HepG2 (cell line): ENCODE measurements around the gene MRPL58. TPM values are rescaled to one million over a fixed set of nuclear protein-coding genes. Genes with fewer than 3 reads are reported as not detected.

Experiments used
- ARNT2 ChIP-seq: sonication (generic); formaldehyde crosslinking; IDR thresholded peaks from 2 replicates; pipeline ENCODE4 v1.8.0; 2022; ENCODE audit warnings: mild to moderate bottlenecking, low read depth, missing genetic modification reagents, moderate library complexity
- ARNTL ChIP-seq: sonication (generic); formaldehyde crosslinking; IDR thresholded peaks from 2 replicates; pipeline ENCODE4 v1.4.0; 2020; ENCODE audit warnings: mild to moderate bottlenecking, missing genetic modification reagents
- BATF2 ChIP-seq: sonication (generic); formaldehyde crosslinking; IDR thresholded peaks from 2 replicates; pipeline ENCODE4 v1.8.0; 2022; ENCODE audit warnings: mild to moderate bottlenecking, missing genetic modification reagents, moderate library complexity
- FIP1L1 ChIP-seq: fragments of 200-400 bp; formaldehyde crosslinking; IDR thresholded peaks from 2 replicates; pipeline ENCODE4 v1.6.1; 2018; ENCODE audit warnings: low read depth, mild to moderate bottlenecking, low read length, moderate library complexity, borderline replicate concordance; ENCODE audit not compliant: insufficient read depth
- FOSL1 ChIP-seq: sonication (generic); formaldehyde crosslinking; IDR thresholded peaks from 2 replicates; pipeline ENCODE4 v1.9.0; 2021; ENCODE audit warnings: missing genetic modification reagents, borderline replicate concordance
- MED1 ChIP-seq: sonication (generic); formaldehyde crosslinking; IDR thresholded peaks from 2 replicates; pipeline ENCODE4 v1.4.0; 2020; ENCODE audit warnings: missing genetic modification reagents
- MXD1 ChIP-seq: sonication (generic); formaldehyde crosslinking; IDR thresholded peaks from 2 replicates; pipeline ENCODE4 v1.4.0; 2020; ENCODE audit warnings: mild to moderate bottlenecking, missing genetic modification reagents
- NCOA5 ChIP-seq: sonication (generic); formaldehyde crosslinking; IDR thresholded peaks from 2 replicates; pipeline ENCODE4 v1.4.0; 2020; ENCODE audit warnings: missing genetic modification reagents
- NFATC3 ChIP-seq: sonication (generic); formaldehyde crosslinking; IDR thresholded peaks from 2 replicates; pipeline ENCODE4 v1.5.1; 2020; ENCODE audit warnings: mild to moderate bottlenecking, missing genetic modification reagents
- NFKBIZ ChIP-seq: IDR thresholded peaks from 2 replicates; pipeline ENCODE4 v1.6.1; 2018; ENCODE audit warnings: missing genetic modification reagents, missing compliant biosample characterization
- RCOR2 ChIP-seq: IDR thresholded peaks from 2 replicates; pipeline ENCODE4 v1.6.1; 2016; ENCODE audit warnings: missing biosample characterization, missing genetic modification reagents
- RORA ChIP-seq: sonication (generic); formaldehyde crosslinking; IDR thresholded peaks from 2 replicates; pipeline ENCODE4 v1.5.0; 2020; ENCODE audit warnings: mild to moderate bottlenecking, missing genetic modification reagents, moderate library complexity
- SMAD9 ChIP-seq: sonication (generic); formaldehyde crosslinking; IDR thresholded peaks from 2 replicates; pipeline ENCODE4 v1.5.1; 2020; ENCODE audit warnings: mild to moderate bottlenecking, missing genetic modification reagents
- SMARCE1 ChIP-seq: fragments of 450-650 bp; IDR thresholded peaks from 2 replicates; pipeline ENCODE4 v1.6.1; 2017; ENCODE audit warnings: borderline replicate concordance
- SP1 ChIP-seq, 2 experiments: fragments of 450-650 bp in 1 of 2; sonication (generic) in 1 of 2; formaldehyde crosslinking in 1 of 2; IDR thresholded peaks; 2 replicates each; pipeline versions ENCODE4 v1.4.0 to v1.6.1; 2016 to 2020; ENCODE audit warnings: missing genetic modification reagents in 1 of 2
- SP4 ChIP-seq: sonication (generic); formaldehyde crosslinking; IDR thresholded peaks from 2 replicates; pipeline ENCODE4 v1.8.1; 2023; ENCODE audit warnings: mild to moderate bottlenecking, missing genetic modification reagents
- THYN1 ChIP-seq: sonication (generic); formaldehyde crosslinking; IDR thresholded peaks from 2 replicates; pipeline ENCODE4 v1.8.1; 2023; ENCODE audit warnings: low read depth, mild to moderate bottlenecking, moderate library complexity, missing genetic modification reagents, borderline replicate concordance
- ZFP1 ChIP-seq: IDR thresholded peaks from 2 replicates; pipeline ENCODE4 v1.6.1; 2016
- ZNF12 ChIP-seq: sonication (generic); formaldehyde crosslinking; IDR thresholded peaks from 2 replicates; pipeline ENCODE4 v1.5.0; 2020; ENCODE audit warnings: missing genetic modification reagents
- ZNF224 ChIP-seq: sonication (generic); formaldehyde crosslinking; IDR thresholded peaks from 2 replicates; pipeline ENCODE4 v1.5.0; 2020; ENCODE audit warnings: mild to moderate bottlenecking, missing genetic modification reagents
- ZNF350 ChIP-seq: sonication (generic); formaldehyde crosslinking; IDR thresholded peaks from 2 replicates; pipeline ENCODE4 v1.4.0; 2020; ENCODE audit warnings: mild to moderate bottlenecking, low read depth, missing genetic modification reagents, borderline replicate concordance
- ZNF496 ChIP-seq: sonication (generic); formaldehyde crosslinking; IDR thresholded peaks from 2 replicates; pipeline ENCODE4 v1.8.1; 2023; ENCODE audit warnings: mild to moderate bottlenecking, moderate library complexity, missing genetic modification reagents; ENCODE audit not compliant: insufficient replicate concordance
- ZNF558 ChIP-seq: sonication (generic); formaldehyde crosslinking; IDR thresholded peaks from 2 replicates; pipeline ENCODE4 v1.9.0; 2022; ENCODE audit warnings: mild to moderate bottlenecking, missing genetic modification reagents, borderline replicate concordance
- ZNF713 ChIP-seq: sonication (generic); formaldehyde crosslinking; IDR thresholded peaks from 2 replicates; pipeline ENCODE4 v1.4.0; 2020; ENCODE audit warnings: mild to moderate bottlenecking, missing genetic modification reagents
- ZNF724P ChIP-seq: sonication (generic); formaldehyde crosslinking; IDR thresholded peaks from 2 replicates; pipeline ENCODE4 v1.8.0; 2022; ENCODE audit warnings: missing genetic modification reagents, borderline replicate concordance
- polyA plus RNA-seq, 8 experiments: library from polyadenylated mRNA; depleted of rRNA in 3 of 8; stranded (reverse) in 7 of 8; unstranded in 1 of 8; fragments of >200 nt; fragmentation: Illumina TruSeq in 4 of 8; extraction: Trizol in 4 of 8; gene quantifications; 2 replicates each; pipeline versions ENCODE4 v1.2.1 to v1.2.3, GENCODE V29; 2011 to 2016; ENCODE audit warnings: low read depth in 4 of 8, missing spikeins in 1 of 8, mixed read lengths in 1 of 8; ENCODE audit not compliant: insufficient read depth in 1 of 8
- total RNA-seq, 5 experiments: library from RNA; depleted of rRNA; stranded (reverse); fragments of >200 nt; fragmentation: Illumina TruSeq; extraction: Trizol; gene quantifications; 2 replicates each; pipeline ENCODE4 v1.2.3, GENCODE V29; 2016; ENCODE audit warnings: low read depth in 1 of 5
- TF ChIP-seq, protein P1 (sequence below): sonication (generic); formaldehyde crosslinking; IDR thresholded peaks from 2 replicates; pipeline ENCODE4 v1.4.0; 2020; ENCODE audit warnings: missing genetic modification reagents, mild to moderate bottlenecking, borderline replicate concordance
- TF ChIP-seq, protein P2 (sequence below): sonication (generic); formaldehyde crosslinking; conservative IDR thresholded peaks from 2 replicates; pipeline ENCODE4 v1.8.0; 2022; ENCODE audit warnings: mild to moderate bottlenecking, moderate library complexity, missing genetic modification reagents

The MRPL58 gene
- total and polyA plus RNA-seq, 2 of the 13 experiments (the other 11 are each of a cell fraction or from before 2014, with no cell fraction given): 44.9 to 68.9 TPM

GRCh38 chr17:74972107-74972972, 40.1 kb upstream of the MRPL58 start, which contains the start of gene HID1 (continued):
- TF ChIP-seq, protein P1, sequence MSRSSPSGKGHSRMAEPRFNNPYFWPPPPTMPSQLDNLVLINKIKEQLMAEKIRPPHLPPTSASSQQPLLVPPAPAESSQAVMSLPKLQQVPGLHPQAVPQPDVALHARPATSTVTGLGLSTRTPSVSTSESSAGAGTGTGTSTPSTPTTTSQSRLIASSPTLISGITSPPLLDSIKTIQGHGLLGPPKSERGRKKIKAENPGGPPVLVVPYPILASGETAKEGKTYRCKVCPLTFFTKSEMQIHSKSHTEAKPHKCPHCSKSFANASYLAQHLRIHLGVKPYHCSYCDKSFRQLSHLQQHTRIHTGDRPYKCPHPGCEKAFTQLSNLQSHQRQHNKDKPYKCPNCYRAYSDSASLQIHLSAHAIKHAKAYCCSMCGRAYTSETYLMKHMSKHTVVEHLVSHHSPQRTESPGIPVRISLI (CRISPR knock-in tag): no peak
- TF ChIP-seq ZNF224 (CRISPR knock-in tag): no peak
- TF ChIP-seq ARNTL (CRISPR knock-in tag): 0 out of 2 replicates have a peak, but pooled peaks have one; percentile 15
- TF ChIP-seq RCOR2 (CRISPR knock-in tag): no peak
- TF ChIP-seq, protein P2, sequence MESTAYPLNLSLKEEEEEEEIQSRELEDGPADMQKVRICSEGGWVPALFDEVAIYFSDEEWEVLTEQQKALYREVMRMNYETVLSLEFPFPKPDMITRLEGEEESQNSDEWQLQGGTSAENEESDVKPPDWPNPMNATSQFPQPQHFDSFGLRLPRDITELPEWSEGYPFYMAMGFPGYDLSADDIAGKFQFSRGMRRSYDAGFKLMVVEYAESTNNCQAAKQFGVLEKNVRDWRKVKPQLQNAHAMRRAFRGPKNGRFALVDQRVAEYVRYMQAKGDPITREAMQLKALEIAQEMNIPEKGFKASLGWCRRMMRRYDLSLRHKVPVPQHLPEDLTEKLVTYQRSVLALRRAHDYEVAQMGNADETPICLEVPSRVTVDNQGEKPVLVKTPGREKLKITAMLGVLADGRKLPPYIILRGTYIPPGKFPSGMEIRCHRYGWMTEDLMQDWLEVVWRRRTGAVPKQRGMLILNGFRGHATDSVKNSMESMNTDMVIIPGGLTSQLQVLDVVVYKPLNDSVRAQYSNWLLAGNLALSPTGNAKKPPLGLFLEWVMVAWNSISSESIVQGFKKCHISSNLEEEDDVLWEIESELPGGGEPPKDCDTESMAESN: no peak
- TF ChIP-seq SP4 (CRISPR knock-in tag): peak; percentile 50; the same call in 1 of the 2 replicates
- no peak for TF ChIP-seq THYN1 (CRISPR knock-in tag)
- TF ChIP-seq ZNF713 (CRISPR knock-in tag): no peak
- no peak; the same call in 1 of the 2 replicates for TF ChIP-seq NFATC3 (CRISPR knock-in tag)
- TF ChIP-seq NFKBIZ (CRISPR knock-in tag): 0 out of 2 replicates have a peak, but pooled peaks have one; percentile 22
- TF ChIP-seq ZNF724P (CRISPR knock-in tag): no peak; the same call in 1 of the 2 replicates
- no peak for TF ChIP-seq SMAD9 (CRISPR knock-in tag)
- TF ChIP-seq ZFP1 (CRISPR knock-in tag): no peak
- no peak for TF ChIP-seq ZNF12 (CRISPR knock-in tag)
- TF ChIP-seq MXD1 (CRISPR knock-in tag): 0 out of 2 replicates have a peak, but pooled peaks have one; percentile 20
- TF ChIP-seq ZNF496 (CRISPR knock-in tag): no peak
- TF ChIP-seq FIP1L1: no peak
- TF ChIP-seq ZNF558 (CRISPR knock-in tag): no peak
- TF ChIP-seq BATF2: no peak
- no peak for TF ChIP-seq FOSL1
- no peak for TF ChIP-seq NCOA5 (CRISPR knock-in tag)
- no peak for TF ChIP-seq SP1 (IDR thresholded peaks at IDR 0.05)
- 0 out of 2 replicates have a peak, but pooled peaks have one; percentile 18 for TF ChIP-seq SP1 (CRISPR knock-in tag; IDR thresholded peaks at IDR 0.05)
- no peak for TF ChIP-seq MED1 (CRISPR knock-in tag)
- no peak for TF ChIP-seq SMARCE1
- no peak for TF ChIP-seq ZNF350 (CRISPR knock-in tag)
- no peak for TF ChIP-seq ARNT2 (CRISPR knock-in tag)
- TF ChIP-seq RORA (CRISPR knock-in tag): no peak
